KBM-7 (cell line): ENCODE measurements around the gene REG3A.

Experiments used
- DNase-seq: peaks from one replicate; pipeline ENCODE4 v3.0.0-alpha.2; 2015
- in situ Hi-C: fragments of 300-500 bp; cut with MboI; formaldehyde crosslinking; loops from 2 replicates; pipeline ENCODE4 v1.14.3; 2020; ENCODE audit warnings: low sequenced_read_pairs, low pct_unique_long_range_greater_than_20kb, mixed read lengths

Gene REG3A

GRCh38 chr2:79159653-79160052, at the start of gene REG3A:
Gene REG3A (minus strand): TSS chr2:79159753. CDS start chr2:79159405, 348 bp downstream.
- no peak for DNase-seq
- in situ Hi-C loops, result no loop called here

- in situ Hi-C loops, result no loop called here
- DNase-seq, result no peak
Measured at GRCh38 chr2:79200762-79201161, 41.2 kb upstream of the REG3A start.

DNA sequence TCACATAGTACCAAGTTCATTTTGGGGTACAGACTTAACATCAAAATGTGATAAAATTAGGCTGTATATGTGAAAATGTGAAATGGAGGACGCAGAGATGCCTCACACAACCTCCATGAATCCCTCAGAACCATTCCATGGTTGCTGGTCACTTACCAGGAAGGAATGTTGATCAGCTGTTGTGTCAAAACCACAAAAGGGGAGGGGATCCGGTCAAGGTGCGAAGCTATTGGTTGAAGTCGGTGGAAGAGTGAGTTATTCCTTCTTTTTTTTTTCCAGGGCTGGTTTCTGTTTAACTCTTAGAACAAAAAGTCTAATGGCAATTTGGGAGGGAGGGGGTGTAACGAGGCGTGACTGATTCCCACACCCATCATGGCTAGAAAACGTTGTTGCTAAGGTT, 32.3 kb upstream of the REG3A start:
- no peak for DNase-seq
- in situ Hi-C loops, result no loop called here

- no peak for DNase-seq
- in situ Hi-C loops, result no loop called here
Measured at GRCh38 chr2:79191081-79191480, 31.5 kb upstream of the REG3A start.

- no peak for DNase-seq
- in situ Hi-C loops, result no loop called here
Measured at GRCh38 chr2:79189465-79189864, 29.9 kb upstream of the REG3A start.

GRCh38 chr2:79181617-79182016, 22.1 kb upstream of the REG3A start:
- in situ Hi-C loops, result no loop called here

DNA sequence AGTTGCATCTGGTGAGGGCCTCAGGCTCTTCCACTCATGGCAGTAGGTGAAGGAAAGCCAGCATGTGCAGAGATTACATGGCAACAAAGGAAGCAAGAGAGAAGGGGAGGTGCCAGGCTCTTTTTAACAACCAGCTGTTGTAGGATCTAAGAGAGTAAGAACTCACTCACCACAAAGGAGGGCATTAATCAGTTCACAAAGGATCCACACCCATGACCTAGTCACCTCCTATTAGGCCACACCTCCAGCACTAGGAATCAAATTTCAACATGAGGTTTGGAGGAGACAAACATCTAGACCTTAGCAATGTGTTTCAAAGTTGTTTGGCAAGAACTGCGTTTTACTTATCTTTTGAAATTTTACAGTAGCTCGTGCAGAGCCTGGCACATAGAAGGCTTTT, 20.5 kb upstream of the REG3A start:
- DNase-seq, result no peak
- in situ Hi-C loops, result no loop called here

More at GRCh38 chr2:79181617-79182016, 22.1 kb upstream of the REG3A start:
- DNase-seq, result no peak

DNA sequence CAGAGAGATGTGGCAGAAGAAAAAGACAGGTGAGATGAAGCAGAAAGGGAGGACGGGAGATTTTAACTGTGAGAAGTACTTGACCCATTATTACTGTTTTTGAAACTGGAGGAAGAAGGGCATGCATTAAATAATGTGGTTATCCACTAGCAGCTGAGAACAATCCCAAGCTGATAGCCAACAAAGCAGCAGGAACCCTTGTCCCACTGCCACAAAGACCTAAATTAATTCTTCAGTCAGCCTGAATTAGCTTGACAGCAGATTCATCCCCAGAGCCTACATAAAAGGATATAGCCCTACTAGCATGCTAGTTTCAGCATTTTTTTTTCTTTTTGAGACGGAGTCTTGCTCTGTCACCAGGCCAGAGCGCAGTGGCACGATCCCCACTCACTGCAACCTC, 19.5 kb upstream of the REG3A start:
- in situ Hi-C loops, result no loop called here
- no peak for DNase-seq

DNA sequence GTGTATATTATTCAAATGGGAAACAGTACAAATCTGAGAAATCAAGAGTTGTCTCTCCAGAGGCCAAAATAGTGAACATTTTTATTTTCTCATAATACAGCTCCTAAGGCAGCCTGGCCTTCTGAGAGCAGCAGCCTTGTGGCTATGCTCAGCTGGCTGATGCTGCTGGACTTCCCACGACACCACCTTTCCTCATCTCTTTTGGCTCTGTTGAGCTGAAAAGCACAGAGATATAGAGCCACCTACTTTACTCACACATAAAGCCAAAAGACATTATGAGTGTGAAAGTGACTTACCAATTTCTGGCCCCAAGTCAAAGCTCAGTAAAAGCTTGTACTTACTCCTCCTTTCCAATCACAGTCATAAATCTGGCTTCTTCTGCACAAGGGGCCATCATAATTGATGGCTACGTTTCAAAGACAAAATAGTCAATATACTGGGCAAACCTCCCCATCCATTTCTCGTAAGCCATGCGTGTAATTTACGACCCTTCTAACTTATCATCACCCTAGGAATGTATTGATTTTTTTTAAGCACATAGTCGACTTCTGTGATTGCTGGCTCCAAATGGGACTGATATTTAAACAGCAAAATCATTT, 18.6 kb upstream of the REG3A start:
- no peak for DNase-seq
- in situ Hi-C loops, result no loop called here

DNA sequence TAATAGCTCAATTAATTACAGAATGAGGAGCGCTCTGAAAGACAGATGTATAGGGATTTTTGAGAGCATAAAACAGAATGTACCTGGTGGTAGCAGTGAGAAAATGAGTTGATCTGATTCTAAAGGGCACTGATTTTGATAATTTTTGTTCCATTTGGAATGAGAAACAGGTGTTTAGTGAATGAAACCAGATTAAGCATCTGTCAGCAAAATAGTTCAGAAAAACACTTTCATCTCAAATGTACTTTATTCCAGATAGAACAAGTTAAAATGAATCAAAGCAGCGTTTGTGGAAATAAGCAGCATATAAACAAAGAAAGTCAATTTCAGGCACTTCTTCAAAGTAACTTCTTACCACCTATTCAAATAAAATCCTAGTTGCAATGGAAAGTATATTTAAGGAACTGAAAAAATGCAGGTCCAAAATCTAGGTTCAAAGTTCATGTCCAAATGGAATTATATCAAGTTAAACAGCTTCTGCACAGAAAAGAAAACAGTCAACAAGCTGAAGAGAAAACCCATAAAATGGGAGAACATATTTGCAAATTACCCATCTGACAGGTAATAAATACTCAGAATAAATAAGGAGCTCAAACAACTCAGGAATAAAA, 11.9 kb upstream of the REG3A start:
- in situ Hi-C loops, result no loop called here
- no peak for DNase-seq

GRCh38 chr2:79162801-79163200, 3.2 kb upstream of the REG3A start:
- no peak for DNase-seq
- in situ Hi-C loops, result no loop called here

GRCh38 chr2:79162132-79162531, 2.6 kb upstream of the REG3A start:
- in situ Hi-C loops, result no loop called here
- DNase-seq, result peak; percentile 1

GRCh38 chr2:79159030-79159429, 523 bp downstream of the REG3A start:
- no peak for DNase-seq
- in situ Hi-C loops, result no loop called here

- no peak for DNase-seq
- in situ Hi-C loops, result no loop called here
Measured at GRCh38 chr2:79155826-79156476, 3.6 kb downstream of the REG3A start.

GRCh38 chr2:79139423-79139822, 20.1 kb downstream of the REG3A start:
- in situ Hi-C loops, result no loop called here
- no peak for DNase-seq

GRCh38 chr2:79138385-79138784, 21.2 kb downstream of the REG3A start:
- no peak for DNase-seq
- in situ Hi-C loops, result no loop called here

GRCh38 chr2:79131687-79132086, 27.9 kb downstream of the REG3A start:
- in situ Hi-C loops, result no loop called here
- no peak for DNase-seq

GRCh38 chr2:79129804-79130203, 29.7 kb downstream of the REG3A start:
- DNase-seq, result no peak
- in situ Hi-C loops, result no loop called here

DNA sequence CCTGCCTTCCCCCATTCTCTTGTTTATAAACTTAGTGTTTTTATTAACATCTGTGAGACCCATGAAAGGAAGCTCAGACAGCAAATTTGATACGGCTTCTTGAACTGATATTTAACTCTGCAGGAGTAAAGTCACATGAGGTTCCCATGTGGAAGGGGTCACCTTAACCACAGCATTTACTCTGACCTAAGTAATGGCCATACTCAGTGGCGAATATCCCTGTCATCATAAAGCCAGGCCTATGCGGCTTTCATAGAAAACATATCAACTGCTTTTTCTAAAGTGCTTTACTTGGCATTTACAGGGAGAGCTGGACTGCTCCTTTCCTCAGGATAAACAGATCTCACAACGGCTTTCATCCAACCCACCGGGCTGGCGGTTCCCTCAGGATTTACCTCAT, 30.3 kb downstream of the REG3A start:
- DNase-seq, result no peak
- in situ Hi-C loops, result no loop called here

GRCh38 chr2:79128406-79128805, 31.1 kb downstream of the REG3A start:
- DNase-seq, result no peak
- in situ Hi-C loops, result no loop called here

- DNase-seq, result no peak
- in situ Hi-C loops, result no loop called here
Measured at GRCh38 chr2:79125721-79125985, 33.9 kb downstream of the REG3A start.
